MM.1S (cell line): ENCODE data around the gene CHN2.

Experiments
- DNase-seq: peaks from one replicate; pipeline ENCODE4 v3.0.0-alpha.2; 2015
- H2AFZ ChIP-seq: fragments of 300-600 bp; sonication (generic); 2 replicates; pipeline ENCODE4 v1.6.0; 2016; ENCODE audit warnings: antibody characterized with exemption, low read length
- H3F3A ChIP-seq: fragments of 300-600 bp; sonication (generic); 2 replicates; pipeline ENCODE4 v1.6.1; 2016; ENCODE audit warnings: mild to moderate bottlenecking, antibody characterized with exemption, low read length, moderate library complexity, mixed read lengths; ENCODE audit not compliant: insufficient read depth
- H3K27ac ChIP-seq: fragments of 300-600 bp; sonication (generic); 2 replicates; pipeline ENCODE4 v1.5.1; 2016; ENCODE audit warnings: mild to moderate bottlenecking, low read length
- H3K27me3 ChIP-seq: fragments of 300-600 bp; sonication (generic); replicated peaks from 2 replicates; pipeline ENCODE4 v1.6.0; 2016; ENCODE audit warnings: low read length; ENCODE audit not compliant: insufficient read depth
- H3K36me3 ChIP-seq: fragments of 300-600 bp; sonication (generic); replicated peaks from 2 replicates; pipeline ENCODE4 v1.6.1; 2016; ENCODE audit warnings: mild to moderate bottlenecking, low read length, mixed read lengths; ENCODE audit not compliant: insufficient read depth
- H3K4me1 ChIP-seq: fragments of 300-600 bp; sonication (generic); 2 replicates; pipeline ENCODE4 v1.6.1; 2016; ENCODE audit warnings: low read length, mixed read lengths
- H3K4me2 ChIP-seq: fragments of 300-600 bp; sonication (generic); 2 replicates; pipeline ENCODE4 v1.6.0; 2016; ENCODE audit warnings: low read depth, low read length
- H3K4me3 ChIP-seq: fragments of 300-600 bp; sonication (generic); 2 replicates; pipeline ENCODE4 v1.5.1; 2016; ENCODE audit warnings: low read length, mixed read lengths
- H3K79me2 ChIP-seq: fragments of 300-600 bp; sonication (generic); 2 replicates; pipeline ENCODE4 v1.6.1; 2016; ENCODE audit warnings: mixed run types, low read length, mixed read lengths
- H3K9ac ChIP-seq: fragments of 300-600 bp; sonication (generic); 2 replicates; pipeline ENCODE4 v1.6.1; 2016; ENCODE audit warnings: low read length, mixed read lengths
- H3K9me2 ChIP-seq: fragments of 300-600 bp; sonication (generic); replicated peaks from 2 replicates; pipeline ENCODE4 v1.6.1; 2016; ENCODE audit warnings: mild to moderate bottlenecking, low read length, mixed read lengths; ENCODE audit not compliant: insufficient read depth
- H3K9me3 ChIP-seq: fragments of 300-600 bp; sonication (generic); replicated peaks from 2 replicates; pipeline ENCODE4 v1.6.1; 2016; ENCODE audit warnings: mild to moderate bottlenecking, low read length, mixed read lengths; ENCODE audit not compliant: insufficient read depth
- H4K20me1 ChIP-seq: fragments of 300-600 bp; sonication (generic); 2 replicates; pipeline ENCODE4 v1.6.1; 2016; ENCODE audit warnings: mild to moderate bottlenecking, low read length, moderate library complexity, mixed read lengths; ENCODE audit not compliant: insufficient read depth
- EZH2 ChIP-seq: fragments of 300-600 bp; sonication (generic); optimal IDR thresholded peaks from 2 replicates; pipeline ENCODE3; 2017; ENCODE audit warnings: low read depth, mild to moderate bottlenecking, antibody characterized with exemption, low read length, mixed read lengths
- EZH2phosphoT487 ChIP-seq: fragments of 300-600 bp; sonication (generic); IDR thresholded peaks from 2 replicates; pipeline ENCODE4 v1.6.1; 2018; ENCODE audit warnings: antibody characterized with exemption, low read length
- TF ChIP-seq, protein P1 (sequence below): fragments of 300-600 bp; sonication (generic); IDR thresholded peaks from 2 replicates; pipeline ENCODE4 v1.5.1; 2016; ENCODE audit warnings: antibody characterized with exemption, low read length, mixed read lengths

The CHN2 gene

DNA sequence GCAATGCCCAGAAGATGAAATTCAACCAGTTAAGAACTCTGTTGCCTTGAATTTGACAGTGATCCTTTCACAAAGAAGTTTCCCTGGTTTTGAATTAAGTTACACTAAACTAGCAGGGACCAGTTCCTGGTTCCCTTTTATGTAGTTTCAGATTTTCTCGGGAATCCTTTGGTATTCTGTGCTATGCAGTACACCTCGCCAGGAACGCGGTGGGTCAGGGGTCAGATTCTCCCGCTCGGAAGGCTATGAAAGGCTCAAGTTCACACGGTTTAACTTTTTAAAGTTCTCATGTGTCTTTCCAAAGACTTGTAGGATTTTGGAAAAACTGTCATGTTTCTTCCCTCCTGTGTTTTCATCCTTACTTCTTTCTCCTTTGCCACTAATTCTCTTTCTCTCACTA is 264.4 kb downstream of the CHN2 start:
- TF ChIP-seq, protein P1, sequence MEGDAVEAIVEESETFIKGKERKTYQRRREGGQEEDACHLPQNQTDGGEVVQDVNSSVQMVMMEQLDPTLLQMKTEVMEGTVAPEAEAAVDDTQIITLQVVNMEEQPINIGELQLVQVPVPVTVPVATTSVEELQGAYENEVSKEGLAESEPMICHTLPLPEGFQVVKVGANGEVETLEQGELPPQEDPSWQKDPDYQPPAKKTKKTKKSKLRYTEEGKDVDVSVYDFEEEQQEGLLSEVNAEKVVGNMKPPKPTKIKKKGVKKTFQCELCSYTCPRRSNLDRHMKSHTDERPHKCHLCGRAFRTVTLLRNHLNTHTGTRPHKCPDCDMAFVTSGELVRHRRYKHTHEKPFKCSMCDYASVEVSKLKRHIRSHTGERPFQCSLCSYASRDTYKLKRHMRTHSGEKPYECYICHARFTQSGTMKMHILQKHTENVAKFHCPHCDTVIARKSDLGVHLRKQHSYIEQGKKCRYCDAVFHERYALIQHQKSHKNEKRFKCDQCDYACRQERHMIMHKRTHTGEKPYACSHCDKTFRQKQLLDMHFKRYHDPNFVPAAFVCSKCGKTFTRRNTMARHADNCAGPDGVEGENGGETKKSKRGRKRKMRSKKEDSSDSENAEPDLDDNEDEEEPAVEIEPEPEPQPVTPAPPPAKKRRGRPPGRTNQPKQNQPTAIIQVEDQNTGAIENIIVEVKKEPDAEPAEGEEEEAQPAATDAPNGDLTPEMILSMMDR: no peak
- no peak for TF ChIP-seq EZH2
- no peak for TF ChIP-seq EZH2phosphoT487
- no peaks in the 10 kb centered on the region for H4K20me1 ChIP-seq
- no peak overlapping the region for H3K4me3 ChIP-seq
- no peaks in the 10 kb centered on the region for H3K9me3 ChIP-seq
- H3F3A ChIP-seq: no peaks in the 10 kb centered on the region
- no peaks in the 10 kb centered on the region for H3K27me3 ChIP-seq
- H2AFZ ChIP-seq: no peak overlapping the region
- no peak overlapping the region for H3K4me2 ChIP-seq
- no peak for DNase-seq
- no peaks in the 10 kb centered on the region for H3K9me2 ChIP-seq
- no peak overlapping the region for H3K9ac ChIP-seq
- no peaks in the 10 kb centered on the region for H3K36me3 ChIP-seq
- H3K4me1 ChIP-seq: no peaks in the 10 kb centered on the region
- no peak overlapping the region for H3K27ac ChIP-seq
- no peaks in the 10 kb centered on the region for H3K79me2 ChIP-seq

DNA sequence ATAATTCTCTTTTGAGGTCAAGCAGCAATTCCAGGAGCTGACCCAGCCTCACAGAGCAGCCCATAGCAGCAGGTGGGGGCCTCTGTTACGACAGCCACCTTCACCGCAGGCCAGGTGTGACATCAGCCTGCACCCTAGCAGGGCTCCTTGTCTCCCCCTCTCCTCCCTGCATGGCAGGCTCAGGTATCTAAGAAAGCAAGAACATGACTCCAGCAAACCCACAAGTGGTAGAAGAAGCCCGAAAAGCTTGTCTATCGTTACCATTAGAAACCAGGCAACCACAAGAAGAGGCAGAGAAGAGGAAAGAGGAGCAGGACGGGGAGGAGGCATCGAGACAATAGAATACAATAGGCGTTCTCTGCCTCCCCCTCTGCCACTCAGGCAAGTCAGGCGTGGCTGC is 265.0 kb downstream of the CHN2 start:
- Histone ChIP-seq H3K27me3 (no peaks in the 10 kb centered on the region), H3K36me3 (no peaks in the 10 kb centered on the region), H4K20me1 (no peaks in the 10 kb centered on the region), H3F3A (no peaks in the 10 kb centered on the region), H3K9ac (no peak overlapping the region), H3K4me3 (no peak overlapping the region), H3K79me2 (no peaks in the 10 kb centered on the region), H3K4me1 (no peaks in the 10 kb centered on the region), H3K9me2 (no peaks in the 10 kb centered on the region), H3K27ac (no peak overlapping the region), H2AFZ (no peak overlapping the region), H3K4me2 (no peak overlapping the region), H3K9me3 (no peaks in the 10 kb centered on the region)
- TF ChIP-seq EZH2 (no peak), EZH2phosphoT487 (no peak)
- TF ChIP-seq, protein P1: no peak
- no peak for DNase-seq

DNA sequence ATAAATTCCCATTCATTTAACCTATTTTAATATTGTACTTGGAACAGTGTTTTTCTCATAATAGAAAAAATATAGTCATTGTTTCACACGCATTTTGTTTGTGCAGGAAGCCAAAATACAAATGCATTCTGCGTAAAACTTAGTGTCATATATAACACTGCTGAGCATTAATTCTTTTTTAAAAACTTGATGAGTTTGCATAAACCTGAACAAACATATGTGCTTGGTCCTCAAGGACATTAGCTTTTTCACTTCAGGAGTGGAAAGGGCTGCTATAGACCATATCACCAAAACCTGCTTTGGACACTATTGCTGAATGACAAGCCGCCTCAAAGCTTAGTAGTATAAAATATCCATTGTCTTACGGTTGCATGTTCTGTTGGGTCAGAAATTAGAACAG is 267.4 kb downstream of the CHN2 start:
- no peaks in the 10 kb centered on the region for H4K20me1 ChIP-seq

More for the DNA sequence above, 267.4 kb downstream of the CHN2 start:
- Histone ChIP-seq H3F3A (no peaks in the 10 kb centered on the region), H3K27me3 (no peaks in the 10 kb centered on the region), H3K79me2 (no peaks in the 10 kb centered on the region), H3K4me3 (no peak overlapping the region), H3K36me3 (no peaks in the 10 kb centered on the region), H3K4me1 (no peaks in the 10 kb centered on the region), H3K4me2 (no peak overlapping the region), H3K9ac (no peak overlapping the region), H3K9me2 (no peaks in the 10 kb centered on the region), H3K27ac (no peak overlapping the region), H3K9me3 (no peaks in the 10 kb centered on the region), H2AFZ (no peak overlapping the region)
- no peak for TF ChIP-seq EZH2phosphoT487
- TF ChIP-seq, protein P1: no peak
- no peak for TF ChIP-seq EZH2
- no peak for DNase-seq
